ENCODE measurements around the gene ZRANB3.
"Not testable (repeated sequence)": the region's sequence is repeated elsewhere in the genome, so short reads cannot be mapped to it uniquely, and the experiment has no call there.

Gene ZRANB3

DNA sequence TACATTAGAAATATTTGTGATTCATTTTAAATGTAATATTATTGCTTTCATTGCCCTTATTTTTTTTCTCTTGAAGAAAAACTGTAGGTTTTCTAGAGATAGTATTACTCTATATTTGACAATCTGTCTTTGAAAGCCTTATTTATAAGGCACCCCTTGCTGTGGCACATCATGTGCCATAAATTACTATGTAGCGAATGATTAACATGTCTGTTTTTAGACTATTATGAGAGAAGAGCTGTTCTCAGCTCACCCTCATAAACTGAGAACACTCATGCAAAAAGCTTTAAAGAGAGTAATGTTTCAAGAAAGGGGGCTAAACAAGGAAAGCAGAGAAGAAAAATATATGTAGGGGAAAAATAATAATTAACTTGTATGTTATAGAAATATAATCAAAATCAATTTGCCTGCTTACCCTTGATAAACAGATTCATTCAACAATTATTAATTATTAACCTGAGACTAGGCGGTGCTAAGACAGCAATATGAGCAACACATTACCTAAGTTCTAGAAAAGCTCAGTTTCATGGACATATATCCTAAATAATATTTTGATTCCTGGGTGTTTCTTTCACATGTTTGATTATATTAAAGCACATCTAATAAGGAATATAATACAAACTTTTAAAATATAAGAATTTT lies 409.9 kb downstream of the ZRANB3 start:
- DNase-seq = no peak

DNA sequence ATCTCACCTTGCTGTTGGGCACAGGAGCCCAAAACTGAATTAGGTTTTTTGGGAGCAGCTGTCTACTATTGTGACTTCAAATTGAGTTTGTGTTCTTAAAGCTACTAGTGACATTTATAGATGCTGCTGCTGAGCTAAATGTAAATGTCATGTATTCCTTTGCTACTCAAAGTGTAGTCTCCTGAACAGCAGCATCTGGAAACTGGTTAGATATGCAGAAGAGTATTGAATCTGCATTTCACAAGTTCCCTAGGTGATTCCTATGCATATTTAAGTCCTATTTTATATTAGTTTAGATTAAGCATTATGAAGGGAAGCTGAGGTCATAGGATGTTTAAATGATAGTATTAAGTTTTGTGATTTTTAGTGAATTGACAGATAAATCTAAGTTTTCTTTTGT lies 411.4 kb downstream of the ZRANB3 start:
- DNase-seq = no peak

DNA sequence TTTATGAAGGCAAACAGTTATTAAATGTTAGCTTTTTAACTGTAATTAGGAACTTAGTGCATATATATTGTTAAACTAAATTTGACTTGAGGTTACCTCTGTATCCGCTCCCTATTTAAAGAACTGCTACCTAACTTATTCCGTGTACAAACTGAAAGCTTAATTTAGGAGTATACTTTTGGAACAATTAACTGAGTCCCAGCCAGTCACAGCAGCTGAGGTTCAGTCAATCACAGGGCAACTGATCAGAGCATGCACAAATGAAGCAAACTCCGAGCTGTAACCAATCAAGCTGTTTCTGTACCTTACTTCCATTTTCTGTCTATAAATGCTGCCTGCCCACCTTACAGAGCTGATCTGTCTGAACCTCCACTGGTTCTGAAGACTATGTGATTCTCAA lies 417.7 kb downstream of the ZRANB3 start:
- DNase-seq = no peak

DNA sequence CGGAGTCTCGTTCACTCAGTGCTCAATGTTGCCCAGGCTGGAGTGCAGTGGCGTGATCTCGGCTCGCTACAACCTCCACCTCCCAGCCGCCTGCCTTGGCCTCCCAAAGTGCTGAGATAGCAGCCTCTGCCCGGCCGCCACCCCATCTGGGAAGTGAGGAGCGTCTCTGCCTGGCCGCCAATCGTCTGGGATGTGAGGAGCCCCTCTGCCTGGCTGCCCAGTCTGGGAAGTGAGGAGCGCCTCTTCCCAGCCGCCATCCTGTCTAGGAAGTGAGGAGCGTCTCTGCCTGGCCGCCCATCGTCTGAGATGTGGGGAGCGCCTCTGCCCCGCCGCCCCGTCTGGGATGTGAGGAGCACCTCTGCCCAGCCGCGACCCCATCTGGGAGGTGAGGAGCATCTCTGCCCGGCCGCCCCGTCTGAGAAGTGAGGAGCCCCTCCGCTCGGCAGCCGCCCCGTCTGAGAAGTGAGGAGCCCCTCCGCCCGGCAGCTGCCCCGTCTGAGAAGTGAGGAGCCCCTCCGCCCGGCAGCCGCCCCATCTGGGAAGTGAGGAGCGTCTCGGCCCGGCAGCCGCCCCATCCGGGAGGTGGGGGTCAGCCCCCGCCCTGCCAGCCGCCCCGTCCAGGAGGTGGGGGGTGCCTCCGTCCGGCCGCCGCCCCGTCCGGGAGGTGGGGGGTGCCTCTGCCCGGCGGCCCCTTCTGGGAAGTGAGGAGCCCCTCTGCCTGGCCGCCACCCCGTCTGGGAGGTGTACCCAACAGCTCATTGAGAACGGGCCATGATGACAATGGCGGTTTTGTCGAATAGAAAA lies 425.3 kb downstream of the ZRANB3 start:
- DNase-seq = not testable (repeated sequence)

DNA sequence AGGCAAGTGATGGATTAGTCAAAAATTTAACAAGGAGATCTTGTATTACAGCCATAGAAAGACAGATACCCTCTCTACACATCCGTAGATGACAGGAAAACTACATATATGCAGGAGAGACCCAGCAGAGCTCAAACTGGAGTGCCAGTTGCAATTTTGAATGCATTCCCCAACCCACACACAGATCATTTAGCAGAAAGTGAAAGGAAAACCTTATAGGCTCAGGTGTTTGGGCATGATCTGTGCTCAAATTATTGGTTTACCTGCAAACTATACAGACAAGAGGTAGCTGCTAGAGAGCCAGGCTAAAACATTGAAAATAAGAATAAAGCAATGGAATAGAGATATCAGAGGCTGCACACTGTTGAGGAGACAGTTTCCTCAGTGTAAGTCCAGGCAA lies 427.2 kb downstream of the ZRANB3 start:
- no peak for DNase-seq

DNA sequence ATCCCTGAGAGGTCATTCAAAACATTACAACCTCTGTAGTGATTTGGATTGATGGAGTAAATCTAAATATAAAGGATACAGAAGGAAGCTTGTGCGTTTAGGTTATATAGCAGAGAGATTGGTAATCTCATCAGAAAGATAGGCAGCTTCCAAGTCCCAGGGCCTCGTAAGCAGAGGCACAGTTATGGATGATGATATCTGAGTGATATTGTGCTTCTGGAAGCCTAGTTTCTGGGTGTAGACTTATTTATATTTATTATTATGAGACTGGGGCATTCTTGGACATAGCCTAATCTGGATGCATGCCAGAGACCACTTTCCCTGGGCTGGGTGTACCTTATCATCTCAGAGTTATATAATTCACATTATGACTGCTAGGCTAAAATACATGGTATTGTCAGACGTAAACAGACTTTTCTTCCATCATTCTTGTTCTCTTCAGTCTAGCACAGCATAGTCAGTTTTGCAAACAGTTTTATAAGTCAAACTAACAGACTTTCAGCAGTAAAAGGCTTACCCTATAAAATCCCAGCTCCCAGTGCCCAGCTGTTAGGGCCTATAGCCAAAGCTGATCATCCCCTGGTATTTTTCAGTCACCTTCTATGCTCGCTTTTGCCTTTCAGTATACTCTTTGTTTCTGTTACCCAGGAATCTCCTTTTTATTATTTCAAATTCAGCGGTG lies 431.1 kb downstream of the ZRANB3 start:
- no peak for DNase-seq

DNA sequence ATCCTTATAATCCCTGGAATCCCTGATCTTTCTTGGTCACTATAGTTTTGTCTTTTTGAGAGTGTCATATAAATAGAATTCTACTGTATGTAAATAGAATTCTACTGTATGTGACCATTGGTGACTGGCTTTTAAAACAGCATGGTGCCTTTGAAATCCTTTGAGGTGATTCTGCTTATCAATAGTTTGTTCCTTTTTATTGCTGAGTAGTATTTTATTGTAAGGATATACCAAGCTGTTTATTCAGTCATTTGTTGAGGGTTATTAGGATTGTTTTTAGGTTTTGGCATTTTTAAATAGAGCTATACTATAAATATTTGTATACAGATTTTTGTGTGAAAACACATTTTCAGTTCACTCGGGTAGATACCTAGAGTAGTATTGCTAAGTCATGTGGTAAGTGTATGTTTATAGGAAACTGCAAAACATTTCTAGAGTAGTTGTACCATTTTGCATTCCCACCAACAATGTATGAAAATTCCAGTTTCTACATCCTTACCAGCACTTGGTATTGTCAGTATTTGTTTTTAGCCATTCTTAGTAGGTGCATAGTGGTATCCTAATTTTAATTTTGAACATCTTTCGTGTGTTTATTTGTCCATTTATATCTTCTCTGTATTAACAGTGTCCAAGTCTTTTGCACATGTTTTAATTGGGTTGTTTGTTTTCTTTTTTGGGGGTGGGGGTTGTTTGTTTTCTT lies 433.3 kb downstream of the ZRANB3 start:
- no peak for DNase-seq

DNA sequence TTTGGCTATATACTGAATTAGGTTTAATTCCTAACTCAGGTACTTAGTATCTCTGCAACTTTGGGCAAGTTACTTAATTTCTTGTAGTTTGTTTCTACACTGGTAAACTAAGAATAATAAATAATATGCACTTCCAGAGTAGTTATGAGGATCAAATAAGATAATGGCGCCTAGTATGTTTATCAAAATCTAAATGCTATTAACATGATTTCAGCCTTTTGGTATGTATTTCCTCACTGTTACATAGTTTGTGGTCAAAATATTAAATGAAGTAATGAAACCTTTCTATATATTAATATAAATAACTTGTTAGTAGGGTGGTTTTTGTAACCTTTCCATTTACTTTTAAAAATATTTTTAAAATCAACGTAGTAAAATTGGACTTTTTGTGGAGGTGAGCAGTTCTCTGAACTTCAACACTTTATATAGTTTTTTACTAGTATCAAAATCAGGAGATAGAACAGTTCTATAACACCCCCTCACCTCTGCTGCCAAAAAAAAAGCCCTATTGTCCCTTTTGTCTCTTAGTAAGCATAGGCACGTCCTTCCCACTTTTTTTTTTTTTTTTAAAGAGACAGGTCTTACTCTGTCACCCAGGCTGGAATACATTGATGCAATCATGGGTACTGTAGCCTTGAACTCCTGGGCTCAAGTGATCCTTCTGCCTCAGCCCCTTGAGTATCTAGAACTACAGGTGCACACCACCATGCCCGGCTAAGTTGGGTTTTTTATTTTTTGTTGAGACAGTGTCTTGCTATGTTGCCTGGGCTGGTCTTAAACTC lies 434.2 kb downstream of the ZRANB3 start:
- no peak for DNase-seq

DNA sequence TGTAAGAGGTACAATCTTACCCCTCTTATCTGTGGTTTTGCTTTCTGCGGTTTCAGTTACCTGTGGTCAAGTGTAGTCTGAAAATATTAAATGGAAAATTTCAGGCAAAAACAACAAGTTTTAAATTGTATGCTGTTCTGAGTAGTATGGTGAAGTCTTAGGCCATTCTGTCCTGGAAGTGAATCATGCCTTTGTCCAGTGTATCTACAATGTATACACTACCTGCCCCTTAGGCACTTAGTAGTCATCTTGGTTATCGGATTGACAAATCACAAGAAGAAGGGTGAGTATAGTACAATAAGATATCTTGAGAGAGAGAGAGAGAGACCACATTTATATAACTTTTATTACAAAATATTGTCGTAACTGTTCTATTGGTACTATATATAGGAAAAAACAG lies 435.4 kb downstream of the ZRANB3 start:
- DNase-seq = peak in 1 of 5 experiments; percentile 27

DNA sequence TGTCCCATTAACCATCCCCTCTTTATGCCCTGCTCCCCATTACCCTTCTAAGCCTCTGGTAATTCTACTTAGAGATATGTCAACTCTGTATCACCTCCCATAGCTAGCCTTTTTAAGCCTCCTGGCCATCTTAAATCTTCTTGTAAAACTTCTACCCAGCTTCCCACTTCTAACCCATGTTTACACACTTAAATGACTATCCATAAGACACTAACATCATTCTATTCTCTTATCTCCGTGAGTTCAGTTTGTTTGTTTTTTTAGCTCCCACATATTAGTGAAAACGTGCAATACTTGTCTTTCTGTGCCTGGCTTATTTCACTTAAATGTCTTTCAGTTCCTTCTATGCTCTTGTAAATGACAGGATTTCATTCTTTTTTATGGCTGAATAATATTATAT lies 436.5 kb downstream of the ZRANB3 start:
- DNase-seq = no peak

DNA sequence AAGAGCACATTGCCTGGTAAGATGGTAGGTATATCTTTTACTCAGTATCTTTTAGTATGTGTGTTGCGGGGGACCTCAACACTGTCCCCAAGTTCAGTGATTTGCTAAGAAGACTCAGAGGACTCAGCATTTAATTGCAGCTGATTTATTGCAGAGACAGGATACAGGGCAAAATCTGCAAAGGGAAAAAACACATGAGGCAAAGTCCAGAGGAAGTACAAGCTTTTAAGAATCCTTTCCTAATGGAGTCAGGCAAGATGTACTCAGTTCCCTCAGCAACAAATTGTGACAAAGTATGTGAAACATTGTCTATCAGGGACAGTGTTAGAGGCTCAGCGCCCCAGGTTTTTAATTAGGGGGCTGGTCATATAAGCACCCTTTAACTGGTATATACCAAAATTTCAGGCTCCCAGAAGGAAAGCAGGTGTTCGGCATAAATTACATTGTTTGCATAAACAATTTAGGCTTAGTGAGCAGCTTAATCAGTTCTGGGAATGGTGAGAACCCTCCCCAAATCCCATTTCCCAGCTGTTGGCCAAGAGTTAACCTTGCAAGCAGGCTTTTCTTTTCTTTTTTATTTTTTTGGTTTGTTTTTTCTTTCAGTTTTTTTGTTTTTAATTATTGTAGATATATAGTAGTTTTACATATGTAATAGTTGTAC lies 437.2 kb downstream of the ZRANB3 start:
- DNase-seq = no peak

DNA sequence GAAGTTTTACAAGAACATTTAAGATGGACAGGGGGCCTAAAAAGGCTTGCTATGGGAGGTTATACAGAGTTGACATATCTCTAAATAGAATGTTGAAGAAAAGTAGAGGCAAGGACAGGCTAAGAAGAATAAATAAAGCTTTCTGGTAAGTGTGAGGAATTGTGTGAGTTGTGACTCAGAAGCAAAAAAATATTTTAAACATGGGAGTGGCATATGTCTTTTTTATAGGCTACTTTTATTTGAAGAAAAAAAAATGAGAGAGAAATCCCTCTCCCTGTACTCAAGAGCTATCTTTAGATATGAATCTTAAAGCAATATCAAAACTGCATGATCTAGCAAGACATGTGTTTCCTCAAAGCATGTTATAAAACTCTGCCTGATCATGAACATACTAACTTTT lies 437.8 kb downstream of the ZRANB3 start:
- no peak for DNase-seq

DNA sequence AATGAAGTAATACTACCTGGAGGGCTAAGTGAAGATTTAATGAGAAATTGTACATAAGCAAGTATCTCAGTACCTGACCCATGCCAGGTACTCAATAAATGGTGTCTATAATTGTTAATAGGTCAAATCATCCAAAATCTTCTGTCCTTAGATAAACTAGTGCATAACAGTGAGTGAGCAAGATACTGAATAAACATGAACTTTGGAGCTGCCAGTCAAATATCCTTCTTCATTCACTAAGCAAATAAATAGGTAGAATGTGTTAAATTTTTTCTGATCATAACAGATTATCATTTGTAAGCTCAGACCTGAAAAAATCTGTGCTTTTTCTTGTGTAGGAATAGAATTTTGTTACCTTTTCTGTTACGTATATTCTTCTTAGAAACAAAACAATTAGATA lies 439.3 kb downstream of the ZRANB3 start:
- no peak for DNase-seq

DNA sequence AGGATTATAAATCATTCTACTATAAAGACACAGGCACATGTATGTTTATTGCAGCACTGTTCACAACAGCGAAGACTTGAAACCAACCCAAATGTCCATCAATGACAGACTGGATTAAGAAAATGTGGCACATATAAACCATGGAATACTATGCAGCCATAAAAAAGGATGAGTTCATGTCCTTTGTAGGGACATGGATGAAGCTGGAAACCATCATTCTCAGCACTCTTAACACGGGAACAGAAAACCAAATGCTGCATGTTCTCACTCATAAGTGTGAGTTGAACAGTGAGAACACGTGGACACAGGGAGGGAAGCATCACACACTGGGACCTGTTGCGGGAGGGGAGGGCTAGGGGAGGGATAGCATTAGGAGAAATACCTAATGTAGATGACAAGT lies 441.4 kb downstream of the ZRANB3 start:
- DNase-seq = not testable (repeated sequence)
